ENCODE measurements around the gene ELOVL7. TPM values are rescaled to one million over a fixed set of nuclear protein-coding genes. Genes with fewer than 3 reads are reported as not detected.

Gene ELOVL7
- total and polyA plus RNA-seq, 4 donors = 2.9 to 5.9 (median 4.3) TPM

DNA sequence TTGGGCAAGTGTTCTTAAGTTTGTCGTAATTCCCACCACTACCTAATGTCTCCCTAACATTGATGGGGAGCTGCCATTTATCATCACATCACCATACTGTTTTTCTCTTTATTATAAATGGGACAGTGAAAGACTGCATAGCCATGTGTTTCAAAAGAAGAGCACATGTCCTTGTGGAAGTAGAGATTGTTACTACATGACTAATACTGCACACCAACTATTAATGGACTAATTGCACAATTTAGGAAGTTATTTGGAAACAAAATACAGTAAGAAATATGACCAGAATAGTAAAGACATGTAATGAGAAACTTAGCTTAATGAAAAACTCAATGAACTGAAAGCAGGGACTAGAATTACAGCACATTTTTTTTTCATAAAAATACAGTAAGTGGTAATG is 12.0 kb upstream of the ELOVL7 start:
- peaks cover 0 to 6% (median 0%) of the 10 kb centered on the region in 5 donors for H3K4me1 ChIP-seq (ENCODE audit: control insufficient read depth in 5 of 5, insufficient read depth in 5 of 5, low read length in 5 of 5)
- H3K4me3 ChIP-seq = no peak overlapping the region
- no peaks in the 10 kb centered on the region for H3K36me3 ChIP-seq (ENCODE audit: control insufficient read depth in 4 of 4, insufficient read depth in 4 of 4, low read length in 4 of 4)
- WGBS, 2 donors = 94 to 100% methylated on average over 1 of the region's 1 CpG
- H3K27ac ChIP-seq (ENCODE audit: low read depth in 1 of 2, low read length in 1 of 2) = no peak overlapping the region
- DNase-seq (no peak), ATAC-seq (ENCODE audit: insufficient read depth, low FRiP score) (no peak)
- peaks cover 0 to 2% (median 0%) of the 10 kb centered on the region in 3 donors for H3K27me3 ChIP-seq (ENCODE audit: control insufficient read depth in 3 of 3, insufficient read depth in 3 of 3, low read length in 2 of 3)
- no peak overlapping the region for H3K9ac ChIP-seq (ENCODE audit: insufficient read depth in 1 of 2, low read length in 2 of 2)
- no peaks in the 10 kb centered on the region for H3K9me3 ChIP-seq (ENCODE audit: control insufficient read depth in 4 of 4, insufficient read depth in 3 of 4, low read length in 3 of 4)
- TF ChIP-seq CTCF (IDR thresholded peaks at IDR 0.05; ENCODE audit: control extremely low read depth, extremely low read depth) = no peak

DNA sequence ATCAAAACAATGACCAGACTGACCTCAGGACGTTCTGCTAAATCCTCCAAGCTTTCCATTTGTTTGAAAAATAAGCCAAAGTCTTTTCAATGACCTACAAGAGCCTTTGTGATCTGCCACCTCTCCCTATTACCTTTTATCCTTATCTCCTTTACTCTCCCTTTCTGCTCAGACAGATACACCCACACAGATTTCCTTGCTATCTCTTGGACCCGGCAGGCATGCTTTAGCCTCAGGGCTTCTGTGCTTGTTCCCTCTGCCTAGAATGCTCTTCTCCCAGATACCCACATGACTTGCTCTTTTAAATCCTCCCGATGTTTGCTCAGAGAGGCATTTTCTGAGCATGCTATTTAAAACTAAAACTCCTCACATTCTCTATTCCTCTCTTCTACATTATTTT is 8.9 kb upstream of the ELOVL7 start:
- Histone ChIP-seq H3K4me3 (no peak overlapping the region), H3K9ac (ENCODE audit: insufficient read depth in 1 of 2, low read length in 2 of 2) (no peak overlapping the region), H3K36me3 (ENCODE audit: control insufficient read depth in 4 of 4, insufficient read depth in 4 of 4, low read length in 4 of 4) (no peaks in the 10 kb centered on the region), H3K9me3 (ENCODE audit: control insufficient read depth in 4 of 4, insufficient read depth in 3 of 4, low read length in 3 of 4) (no peaks in the 10 kb centered on the region), H3K27ac (ENCODE audit: low read depth in 1 of 2, low read length in 1 of 2) (no peak overlapping the region), H3K27me3 (ENCODE audit: control insufficient read depth in 3 of 3, insufficient read depth in 3 of 3, low read length in 2 of 3) (peaks cover 0 to 8% (median 2%) of the 10 kb centered on the region in 3 donors), H3K4me1 (ENCODE audit: control insufficient read depth in 5 of 5, insufficient read depth in 5 of 5, low read length in 5 of 5) (peaks cover 0 to 6% (median 0%) of the 10 kb centered on the region in 5 donors)
- no peak for ATAC-seq (ENCODE audit: insufficient read depth, low FRiP score)
- no peak for TF ChIP-seq CTCF (IDR thresholded peaks at IDR 0.05; ENCODE audit: control extremely low read depth, extremely low read depth)
- WGBS, 2 donors = 41 to 67% methylated on average over 3 of the region's 3 CpGs
- DNase-seq = no peak

GRCh38 chr5:60852317-60852716 is 8.2 kb upstream of the ELOVL7 start:
- no peak overlapping the region for H3K9ac ChIP-seq (ENCODE audit: insufficient read depth in 1 of 2, low read length in 2 of 2)
- no peak overlapping the region for H3K27ac ChIP-seq (ENCODE audit: low read depth in 1 of 2, low read length in 1 of 2)
- WGBS, 2 donors = 65 to 86% methylated on average over 2 of the region's 2 CpGs
- H3K9me3 ChIP-seq (ENCODE audit: control insufficient read depth in 4 of 4, insufficient read depth in 3 of 4, low read length in 3 of 4) = no peaks in the 10 kb centered on the region
- ATAC-seq (ENCODE audit: insufficient read depth, low FRiP score) = no peak
- peaks cover 0 to 10% (median 2%) of the 10 kb centered on the region in 3 donors for H3K27me3 ChIP-seq (ENCODE audit: control insufficient read depth in 3 of 3, insufficient read depth in 3 of 3, low read length in 2 of 3)
- no peak overlapping the region for H3K4me3 ChIP-seq
- H3K4me1 ChIP-seq (ENCODE audit: control insufficient read depth in 5 of 5, insufficient read depth in 5 of 5, low read length in 5 of 5) = peaks cover 0 to 6% (median 0%) of the 10 kb centered on the region in 5 donors
- DNase-seq = no peak
- H3K36me3 ChIP-seq (ENCODE audit: control insufficient read depth in 4 of 4, insufficient read depth in 4 of 4, low read length in 4 of 4) = no peaks in the 10 kb centered on the region
- TF ChIP-seq CTCF (IDR thresholded peaks at IDR 0.05; ENCODE audit: control extremely low read depth, extremely low read depth) = no peak

GRCh38 chr5:60851626-60852025 is 7.6 kb upstream of the ELOVL7 start:
- Histone ChIP-seq H3K27ac (ENCODE audit: low read depth in 1 of 2, low read length in 1 of 2) (no peak overlapping the region), H3K36me3 (ENCODE audit: control insufficient read depth in 4 of 4, insufficient read depth in 4 of 4, low read length in 4 of 4) (no peaks in the 10 kb centered on the region), H3K9me3 (ENCODE audit: control insufficient read depth in 4 of 4, insufficient read depth in 3 of 4, low read length in 3 of 4) (no peaks in the 10 kb centered on the region), H3K27me3 (ENCODE audit: control insufficient read depth in 3 of 3, insufficient read depth in 3 of 3, low read length in 2 of 3) (peaks cover 0 to 13% (median 5%) of the 10 kb centered on the region in 3 donors), H3K4me1 (ENCODE audit: control insufficient read depth in 5 of 5, insufficient read depth in 5 of 5, low read length in 5 of 5) (peaks cover 0 to 6% (median 0%) of the 10 kb centered on the region in 5 donors), H3K4me3 (no peak overlapping the region), H3K9ac (ENCODE audit: insufficient read depth in 1 of 2, low read length in 2 of 2) (no peak overlapping the region)
- TF ChIP-seq CTCF (IDR thresholded peaks at IDR 0.05; ENCODE audit: control extremely low read depth, extremely low read depth) = no peak
- DNase-seq (peak in 2 of 3 donors; percentile 70 to 74), ATAC-seq (ENCODE audit: insufficient read depth, low FRiP score) (no peak)

Data from lung (tissue), 12 donors.